RWPE2 (cell line): ENCODE results near the gene IFT27.

Experiments used
- ATAC-seq: fragments of 200-7000 bp; cut with Tn5 transposase; 3 replicates; pipeline ENCODE4 v1.9.1; 2021; ENCODE audit warnings: low read depth
- DNase-seq: peaks from one replicate; pipeline ENCODE4 v3.0.0-alpha.2; 2020; ENCODE audit warnings: low spot score
- H3K27ac ChIP-seq: fragments of 450-650 bp; 2 replicates; pipeline ENCODE4 v1.5.1; 2017; ENCODE audit warnings: mild to moderate bottlenecking; ENCODE audit not compliant: poor library complexity, severe bottlenecking
- H3K27me3 ChIP-seq: fragments of 250-450 bp; sonication (Bioruptor Pico); 2 replicates; pipeline ENCODE4 v1.5.1; 2021; ENCODE audit warnings: mild to moderate bottlenecking, moderate library complexity; ENCODE audit not compliant: insufficient read depth, poor library complexity, severe bottlenecking
- H3K36me3 ChIP-seq: fragments of 250-450 bp; sonication (Bioruptor Pico); 2 replicates; pipeline ENCODE4 v1.5.1; 2020; ENCODE audit warnings: low read depth, mild to moderate bottlenecking, moderate library complexity
- H3K4me1 ChIP-seq: fragments of 250-450 bp; sonication (Bioruptor Pico); 2 replicates; pipeline ENCODE4 v1.5.1; 2021; ENCODE audit warnings: mild to moderate bottlenecking, moderate library complexity; ENCODE audit not compliant: insufficient read depth, poor library complexity, severe bottlenecking
- H3K4me3 ChIP-seq: fragments of 250-450 bp; sonication (Bioruptor Pico); 2 replicates; pipeline ENCODE4 v1.5.1; 2021; ENCODE audit warnings: mild to moderate bottlenecking, moderate library complexity; ENCODE audit not compliant: severe bottlenecking
- H3K9me3 ChIP-seq: fragments of 250-450 bp; sonication (Bioruptor Pico); 2 replicates; pipeline ENCODE4 v1.5.1; 2021; ENCODE audit warnings: mild to moderate bottlenecking, moderate library complexity; ENCODE audit not compliant: severe bottlenecking
- TF ChIP-seq, protein P1 (sequence below): fragments of 450-650 bp; IDR thresholded peaks from one replicate; pipeline ENCODE4 v1.5.1; 2017; ENCODE audit warnings: mild to moderate bottlenecking, moderate library complexity; ENCODE audit not compliant: poor library complexity, severe bottlenecking

The IFT27 gene

GRCh38 chr22:36764060-36764459 lies 11.9 kb downstream of the IFT27 start:
- H3K9me3 ChIP-seq = no peaks in the 10 kb centered on the region
- H3K4me3 ChIP-seq = no peak overlapping the region
- H3K27me3 ChIP-seq = no peaks in the 10 kb centered on the region
- H3K36me3 ChIP-seq = no peaks in the 10 kb centered on the region
- peaks cover 15% of the 10 kb centered on the region for H3K4me1 ChIP-seq
- TF ChIP-seq, protein P1, sequence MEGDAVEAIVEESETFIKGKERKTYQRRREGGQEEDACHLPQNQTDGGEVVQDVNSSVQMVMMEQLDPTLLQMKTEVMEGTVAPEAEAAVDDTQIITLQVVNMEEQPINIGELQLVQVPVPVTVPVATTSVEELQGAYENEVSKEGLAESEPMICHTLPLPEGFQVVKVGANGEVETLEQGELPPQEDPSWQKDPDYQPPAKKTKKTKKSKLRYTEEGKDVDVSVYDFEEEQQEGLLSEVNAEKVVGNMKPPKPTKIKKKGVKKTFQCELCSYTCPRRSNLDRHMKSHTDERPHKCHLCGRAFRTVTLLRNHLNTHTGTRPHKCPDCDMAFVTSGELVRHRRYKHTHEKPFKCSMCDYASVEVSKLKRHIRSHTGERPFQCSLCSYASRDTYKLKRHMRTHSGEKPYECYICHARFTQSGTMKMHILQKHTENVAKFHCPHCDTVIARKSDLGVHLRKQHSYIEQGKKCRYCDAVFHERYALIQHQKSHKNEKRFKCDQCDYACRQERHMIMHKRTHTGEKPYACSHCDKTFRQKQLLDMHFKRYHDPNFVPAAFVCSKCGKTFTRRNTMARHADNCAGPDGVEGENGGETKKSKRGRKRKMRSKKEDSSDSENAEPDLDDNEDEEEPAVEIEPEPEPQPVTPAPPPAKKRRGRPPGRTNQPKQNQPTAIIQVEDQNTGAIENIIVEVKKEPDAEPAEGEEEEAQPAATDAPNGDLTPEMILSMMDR = no peak
- no peak overlapping the region for H3K27ac ChIP-seq
- DNase-seq = peak; percentile 24
- no peak for ATAC-seq

GRCh38 chr22:36763576-36763975 lies 12.3 kb downstream of the IFT27 start:
- peak; percentile 97 for ATAC-seq
- no peak overlapping the region for H3K4me3 ChIP-seq
- no peak overlapping the region for H3K27ac ChIP-seq
- DNase-seq = peak; percentile 73
- peaks cover 15% of the 10 kb centered on the region for H3K4me1 ChIP-seq
- H3K9me3 ChIP-seq = no peaks in the 10 kb centered on the region
- no peaks in the 10 kb centered on the region for H3K36me3 ChIP-seq
- H3K27me3 ChIP-seq = no peaks in the 10 kb centered on the region
- TF ChIP-seq, protein P1 = no peak

DNA sequence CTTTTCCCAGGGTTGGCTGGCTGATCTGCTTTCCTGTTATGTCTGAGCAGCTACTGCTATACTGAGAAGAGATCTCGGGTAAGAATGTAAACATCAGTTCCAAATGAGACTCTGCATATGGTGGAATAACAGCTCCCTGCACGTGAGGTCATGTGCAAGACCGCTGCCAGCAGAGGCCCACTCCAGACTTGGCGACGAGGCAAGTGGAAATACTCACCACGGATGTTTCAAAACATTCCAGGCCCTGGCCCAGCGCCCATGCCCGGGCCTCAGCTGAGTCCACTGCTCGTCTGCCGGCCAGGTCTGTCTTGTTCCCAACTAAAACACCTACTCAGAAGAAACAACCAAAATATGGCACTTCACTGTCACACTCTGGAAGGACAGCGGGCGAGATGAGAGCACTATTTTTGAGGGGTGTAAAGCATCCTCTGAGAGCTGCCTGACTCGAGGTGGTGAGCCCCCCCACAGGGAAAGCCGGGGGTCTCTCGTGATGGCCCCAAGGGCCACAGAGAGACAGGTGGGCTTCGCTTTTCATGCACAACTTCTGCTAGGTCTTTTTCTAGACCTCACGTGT lies 13.1 kb downstream of the IFT27 start:
- DNase-seq (peak; percentile 25), ATAC-seq (no peak)
- TF ChIP-seq, protein P1 = no peak
- Histone ChIP-seq H3K4me1 (peaks cover 15% of the 10 kb centered on the region), H3K9me3 (no peaks in the 10 kb centered on the region), H3K4me3 (no peak overlapping the region), H3K27me3 (no peaks in the 10 kb centered on the region), H3K36me3 (no peaks in the 10 kb centered on the region), H3K27ac (no peak overlapping the region)

DNA sequence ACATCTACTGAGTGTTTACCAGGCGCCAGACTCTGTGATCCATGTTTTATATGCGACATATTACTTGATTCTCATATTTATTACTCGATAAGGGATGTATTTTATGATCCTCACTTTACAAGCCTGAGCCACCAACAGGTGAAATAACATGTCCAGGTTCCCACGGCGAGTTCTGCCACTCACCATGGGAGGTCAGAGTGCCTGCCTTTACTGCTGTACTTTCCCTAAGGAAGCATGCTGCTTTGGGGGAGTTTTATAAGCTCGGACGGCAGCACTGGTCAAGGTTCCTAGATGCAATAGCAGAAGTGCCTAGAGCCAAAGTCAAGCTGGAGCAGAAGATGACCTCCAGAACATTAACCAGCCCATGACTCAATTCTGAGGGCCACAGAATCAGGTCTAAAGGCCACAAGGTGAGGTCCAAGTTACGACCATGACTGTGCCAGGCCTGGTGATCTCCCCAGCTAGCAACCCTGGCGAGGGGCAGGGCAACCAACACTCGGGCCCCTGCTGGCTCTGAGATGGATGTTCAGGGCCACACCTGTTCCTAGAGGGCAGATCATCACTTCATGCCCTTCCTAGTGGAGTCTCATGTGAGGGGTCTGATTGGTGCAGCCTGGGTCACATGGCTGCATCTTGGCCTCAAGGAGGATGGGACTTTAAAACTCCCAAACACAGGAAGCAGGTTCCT lies 14.2 kb downstream of the IFT27 start:
- no peak for ATAC-seq
- H3K9me3 ChIP-seq = no peaks in the 10 kb centered on the region
- H3K4me1 ChIP-seq = peaks cover 15% of the 10 kb centered on the region
- TF ChIP-seq, protein P1 = no peak
- H3K27me3 ChIP-seq = no peaks in the 10 kb centered on the region
- H3K4me3 ChIP-seq = no peak overlapping the region
- no peaks in the 10 kb centered on the region for H3K36me3 ChIP-seq
- peak; percentile 15 for DNase-seq
- no peak overlapping the region for H3K27ac ChIP-seq

DNA sequence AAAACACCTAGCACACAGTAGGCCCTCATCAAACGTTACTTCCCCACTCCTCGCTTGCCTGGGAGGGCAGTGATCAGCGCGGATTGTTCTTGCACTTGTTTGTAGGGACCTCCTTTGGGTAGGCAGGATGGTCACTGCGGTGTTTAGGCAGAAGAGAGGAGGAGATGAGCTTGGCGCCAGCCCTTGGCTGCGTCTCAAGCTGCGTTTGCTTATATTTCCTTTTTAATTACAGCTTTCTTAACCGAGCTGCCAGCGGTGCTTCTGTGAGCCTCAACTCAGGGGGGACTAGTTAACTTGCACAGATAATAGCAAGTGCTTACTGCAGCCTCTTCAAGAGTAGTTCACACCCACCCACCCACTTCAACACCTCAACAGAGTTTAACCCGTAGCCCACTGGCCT lies 15.1 kb downstream of the IFT27 start:
- H3K36me3 ChIP-seq = no peaks in the 10 kb centered on the region
- peaks cover 15% of the 10 kb centered on the region for H3K4me1 ChIP-seq
- TF ChIP-seq, protein P1 = no peak
- H3K27me3 ChIP-seq = no peaks in the 10 kb centered on the region
- no peak overlapping the region for H3K4me3 ChIP-seq
- ATAC-seq (no peak), DNase-seq (peak; percentile 32)
- H3K9me3 ChIP-seq = no peaks in the 10 kb centered on the region
- no peak overlapping the region for H3K27ac ChIP-seq
